NCI-H2196 (cell line): ENCODE results near the gene PSME3.

Experiments
- DNase-seq: peaks from one replicate; lab custom pipeline; 2025; ENCODE audit not compliant: unreplicated experiment; lab: John Stamatoyannopoulos, UW

PSME3 gene

GRCh38 chr17:42814633-42815399 lies 18.4 kb upstream of the PSME3 start:
- DNase-seq = peak; percentile 43

- DNase-seq = no peak
Observed at GRCh38 chr17:42817866-42818265, 15.3 kb upstream of the PSME3 start.

- no peak for DNase-seq
Observed at GRCh38 chr17:42818379-42818778, 14.8 kb upstream of the PSME3 start.

- peak; percentile 49 for DNase-seq
Observed at GRCh38 chr17:42819939-42820535, 13.2 kb upstream of the PSME3 start.

GRCh38 chr17:42821176-42821575 lies 12.0 kb upstream of the PSME3 start:
- DNase-seq = no peak

- no peak for DNase-seq
Observed at GRCh38 chr17:42827472-42827871, 5.7 kb upstream of the PSME3 start.

GRCh38 chr17:42830971-42831370 lies 2.2 kb upstream of the PSME3 start:
- no peak for DNase-seq

- DNase-seq = no peak
Observed at GRCh38 chr17:42832213-42832933, 824 bp upstream of the PSME3 start.

GRCh38 chr17:42833767-42834422 lies 698 bp downstream of the PSME3 start:
- no peak for DNase-seq

GRCh38 chr17:42835732-42836131 lies 2.5 kb downstream of the PSME3 start:
- DNase-seq = no peak

GRCh38 chr17:42841975-42842685 lies 8.9 kb downstream of the PSME3 start:
- DNase-seq = no peak

- peak; percentile 27 for DNase-seq
Observed at GRCh38 chr17:42843358-42843934, 10.2 kb downstream of the PSME3 start.

GRCh38 chr17:42844271-42844670 lies 11.1 kb downstream of the PSME3 start, which contains the start of gene AOC2:
Gene AOC2 (plus strand): TSS chr17:42844580. CDS start chr17:42844627, 47 bp downstream.
- no peak for DNase-seq

- no peak for DNase-seq
Observed at GRCh38 chr17:42844761-42845555, 11.8 kb downstream of the PSME3 start.

GRCh38 chr17:42845556-42845917 lies 12.3 kb downstream of the PSME3 start:
- no peak for DNase-seq

GRCh38 chr17:42845918-42846593 lies 12.9 kb downstream of the PSME3 start:
- DNase-seq = no peak

GRCh38 chr17:42846594-42847280 lies 13.5 kb downstream of the PSME3 start:
- no peak for DNase-seq

GRCh38 chr17:42848093-42848492 lies 14.9 kb downstream of the PSME3 start:
- DNase-seq = no peak

GRCh38 chr17:42849031-42849430 lies 15.8 kb downstream of the PSME3 start:
- no peak for DNase-seq
